ENCODE data around the gene RAB3A.
"Not testable (repeated sequence)": the region's sequence is repeated elsewhere in the genome, so short reads cannot be mapped to it uniquely, and the experiment has no call there.

RAB3A gene

DNA sequence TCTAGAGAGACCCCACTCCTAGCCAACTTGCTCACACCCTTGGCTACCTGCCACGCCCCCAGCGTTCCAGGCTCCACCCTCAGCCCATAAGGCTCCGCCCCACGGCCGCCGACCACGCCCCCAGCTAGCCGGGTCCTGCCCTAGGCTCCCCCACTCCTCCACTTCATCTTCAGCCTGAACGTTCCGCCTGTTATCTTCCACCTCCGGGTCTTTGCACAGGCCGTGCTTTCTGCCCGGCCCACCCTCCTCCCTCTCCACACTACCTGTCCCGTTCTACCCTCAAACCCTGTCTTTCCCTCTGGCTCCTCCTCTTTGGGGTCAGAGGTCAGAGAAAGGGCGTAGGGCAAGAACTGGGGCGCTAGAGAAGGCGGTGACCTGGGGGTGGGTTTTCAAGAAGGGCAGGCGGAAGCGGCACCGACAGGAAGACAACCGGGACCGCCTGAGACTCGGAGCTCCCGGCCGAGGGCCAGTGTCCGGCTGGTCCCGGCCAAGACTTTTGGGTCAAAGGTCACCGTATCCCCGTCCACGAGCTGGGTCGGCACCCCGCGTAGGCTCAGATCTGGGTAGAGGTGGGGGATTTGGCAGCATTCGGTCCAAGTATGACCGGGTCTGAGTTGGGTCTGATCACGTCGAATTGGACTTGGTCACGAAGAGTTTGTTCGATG lies 20.1 kb upstream of the RAB3A start:
- peak; percentile 20 for DNase-seq

GRCh38 chr19:18221815-18222725 lies 18.2 kb upstream of the RAB3A start:
- no peak for DNase-seq

DNA sequence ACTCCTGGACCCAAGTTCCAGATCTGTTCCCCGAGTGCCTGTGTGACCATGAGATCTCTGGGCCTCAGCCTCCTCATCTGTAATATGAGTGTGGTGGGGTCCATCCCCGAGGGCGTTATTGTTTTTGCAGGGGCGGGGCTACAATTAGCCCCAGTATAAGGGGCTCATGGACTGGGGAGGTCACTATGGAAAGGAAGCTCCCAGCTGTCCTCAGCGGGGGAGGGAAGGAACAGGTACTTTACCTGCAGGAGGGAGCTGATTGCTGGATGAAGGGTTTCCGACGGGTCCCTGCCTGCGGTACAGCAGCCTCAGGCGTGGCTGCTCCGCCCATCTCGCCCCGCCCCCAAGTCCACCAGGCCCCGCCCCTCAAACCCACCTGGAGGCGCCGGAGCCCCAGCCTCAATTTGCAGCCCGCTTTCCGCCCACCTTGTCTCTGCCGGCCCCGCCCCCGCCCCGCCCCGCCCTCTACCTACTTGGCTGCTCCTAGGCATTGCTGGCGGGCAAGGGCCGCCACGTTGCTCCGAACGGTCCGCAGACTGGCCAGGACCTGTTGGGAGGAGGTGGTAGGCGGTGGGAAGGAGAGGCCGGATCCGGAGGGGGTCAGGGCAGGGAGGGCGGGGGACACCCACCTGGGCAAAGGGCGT lies 16.9 kb upstream of the RAB3A start:
- peak; percentile 19 for DNase-seq

DNA sequence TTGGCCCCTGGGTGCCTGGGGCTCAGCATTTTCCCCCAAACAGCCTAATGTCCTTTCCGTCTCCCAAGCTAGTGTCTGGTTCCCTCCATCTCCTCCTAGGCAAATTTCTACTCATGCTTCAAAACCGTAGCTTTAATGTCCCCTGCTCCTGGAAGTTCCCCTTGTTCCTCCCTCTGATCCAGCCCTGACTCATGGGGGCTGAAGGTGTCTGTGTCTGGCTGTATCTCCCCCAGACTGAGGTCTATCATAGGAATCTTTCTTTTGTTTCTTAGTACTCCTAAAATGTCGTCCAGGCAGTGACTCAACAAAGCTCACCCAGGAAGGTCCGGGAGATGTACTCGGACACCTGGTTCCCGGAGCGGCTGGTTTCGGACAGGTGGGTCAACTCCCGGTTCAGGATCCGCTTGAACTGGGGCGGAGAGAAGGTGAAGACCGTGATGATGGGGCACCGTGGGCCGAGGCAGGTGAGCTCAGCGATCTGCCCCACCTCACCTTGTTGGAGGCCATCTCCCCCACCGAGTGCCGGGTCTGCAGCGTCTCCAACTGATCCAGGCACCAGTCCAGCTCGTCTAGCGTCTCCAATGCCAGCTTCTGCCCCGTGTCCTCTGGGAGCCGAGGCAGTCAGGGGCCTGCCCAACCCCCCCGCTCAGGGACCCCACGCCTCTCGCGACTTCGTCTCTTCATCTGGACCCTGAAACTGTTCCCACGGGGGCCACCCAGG lies 16.2 kb upstream of the RAB3A start:
- DNase-seq, result no peak

GRCh38 chr19:18218600-18218999 lies 14.8 kb upstream of the RAB3A start:
- no peak for DNase-seq

DNA sequence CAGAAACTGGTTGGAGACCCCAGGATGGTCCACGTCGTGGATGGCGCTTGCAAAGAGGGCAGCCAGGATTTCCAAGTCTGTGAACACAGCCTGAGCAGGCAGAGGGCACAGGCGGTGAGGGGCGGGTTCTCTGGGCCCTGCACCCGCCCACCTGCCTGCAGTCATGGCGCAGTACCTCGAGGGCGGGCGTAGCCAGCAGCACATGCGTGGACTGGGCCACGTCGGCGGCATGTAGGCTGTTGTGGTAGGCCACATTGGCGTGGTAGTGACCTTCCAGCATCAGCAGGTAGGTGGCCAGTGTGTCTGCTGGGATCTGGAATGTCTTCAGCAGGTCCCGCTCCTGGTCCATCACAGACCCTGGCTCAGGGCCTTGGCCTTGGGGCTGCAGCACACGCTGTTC lies 14.3 kb upstream of the RAB3A start:
- no peak for DNase-seq

- DNase-seq, result no peak
Observed at GRCh38 chr19:18216789-18217188, 12.9 kb upstream of the RAB3A start.

- DNase-seq, result no peak
Observed at GRCh38 chr19:18214779-18215433, 11.1 kb upstream of the RAB3A start.

- no peak for DNase-seq
Observed at GRCh38 chr19:18211683-18212082, 7.8 kb upstream of the RAB3A start.

- DNase-seq, result not testable (repeated sequence)
Observed at GRCh38 chr19:18209912-18210311, 6.1 kb upstream of the RAB3A start.

- DNase-seq, result peak; percentile 57
Observed at GRCh38 chr19:18208098-18208951, 4.5 kb upstream of the RAB3A start.

- no peak for DNase-seq
Observed at GRCh38 chr19:18206018-18206417, 2.2 kb upstream of the RAB3A start.

DNA sequence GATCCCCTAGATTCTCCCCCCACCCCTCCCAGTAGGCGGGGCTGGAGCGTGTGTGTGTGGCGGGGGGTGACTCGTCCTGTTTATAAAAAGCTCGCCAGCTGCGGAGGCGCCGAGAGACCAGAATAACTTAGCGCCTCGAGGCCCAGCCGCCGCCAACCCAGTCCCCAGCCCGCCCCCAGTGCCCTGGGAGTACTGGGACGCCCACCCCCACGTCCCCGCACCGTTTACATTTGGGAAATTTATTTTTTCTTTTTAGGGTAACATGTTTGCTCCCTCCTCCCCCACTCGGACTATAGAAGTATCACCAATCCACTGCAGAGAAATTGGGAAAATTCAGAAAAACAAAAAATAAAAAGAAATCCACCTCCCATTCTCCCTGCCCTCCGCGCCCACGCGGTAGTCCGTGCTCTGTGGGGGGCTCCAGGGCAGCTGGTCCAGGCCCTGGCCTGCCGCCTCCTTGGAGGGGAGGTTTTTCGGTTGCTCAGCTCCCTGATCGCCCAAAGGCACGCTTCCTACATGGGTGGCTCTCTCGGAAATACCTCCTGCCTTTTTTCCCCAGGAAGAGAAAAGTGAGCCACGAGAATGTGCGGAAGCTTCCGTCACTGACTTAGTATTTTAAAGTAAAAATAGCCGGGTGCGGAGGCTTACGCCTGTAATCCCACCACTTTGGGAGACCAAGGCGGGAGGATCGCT lies 1.5 kb upstream of the RAB3A start:
- peak; percentile 59 for DNase-seq

DNA sequence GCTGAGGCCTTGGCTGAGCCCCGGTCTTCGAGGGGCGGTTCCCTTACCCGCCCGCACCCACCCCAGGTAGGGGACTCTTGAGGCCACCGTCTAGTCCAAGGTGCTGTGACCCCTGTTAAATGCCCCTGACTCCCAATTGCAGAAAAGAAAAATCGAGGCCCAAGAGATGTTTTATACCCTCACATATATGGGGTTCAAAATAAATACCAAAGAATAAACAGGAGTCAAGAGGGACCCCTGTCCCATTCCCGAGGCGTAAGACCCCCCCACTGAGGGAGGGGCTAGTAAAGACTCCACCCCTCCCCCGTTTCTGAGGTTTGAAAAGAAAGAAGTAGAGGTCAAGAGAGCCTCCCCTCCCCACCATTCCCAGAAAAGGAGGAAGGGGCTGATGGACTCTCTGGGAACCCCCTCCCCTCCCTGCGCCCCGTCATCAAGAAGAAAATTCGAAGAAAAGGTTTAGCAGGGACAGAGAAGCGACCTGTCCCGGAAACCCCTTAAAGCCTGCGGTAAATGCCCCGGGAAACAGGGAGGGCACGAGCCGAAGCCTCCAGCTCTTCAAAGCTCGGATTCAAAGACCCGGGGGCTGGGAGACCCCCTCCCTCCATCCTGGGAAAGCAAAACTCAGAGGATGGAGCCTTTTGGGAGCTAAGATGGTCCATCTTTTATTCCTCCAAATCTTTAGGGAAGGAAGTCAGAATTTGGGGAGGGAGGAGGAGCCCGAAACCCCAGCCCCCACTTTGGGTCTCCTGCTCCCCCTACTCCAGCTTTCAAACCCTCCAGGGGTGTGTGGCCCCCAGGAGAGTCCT lies 755 bp upstream of the RAB3A start:
- DNase-seq, result no peak

- DNase-seq, result peak; percentile 61
Observed at GRCh38 chr19:18203408-18203862, 407 bp downstream of the RAB3A start.

- DNase-seq, result peak; percentile 35
Observed at GRCh38 chr19:18202778-18203407, 949 bp downstream of the RAB3A start.

- no peak for DNase-seq
Observed at GRCh38 chr19:18202397-18202777, 1.5 kb downstream of the RAB3A start.

GRCh38 chr19:18198374-18198773 lies 5.5 kb downstream of the RAB3A start:
- DNase-seq, result no peak

GRCh38 chr19:18197941-18198340 lies 5.9 kb downstream of the RAB3A start:
- no peak for DNase-seq

Measured in CD4-positive, alpha-beta T cell treated with Interleukin-10 for 1 hour (primary cell).